ENCODE results near the gene CPEB4.

CPEB4 gene

GRCh38 chr5:173855162-173855994, 32.8 kb upstream of the CPEB4 start:
- DNase-seq (no peak), ATAC-seq (no peak)
- Mint-ChIP-seq H3K27me3 (peaks cover 13% of the 10 kb centered on the region), H3K9me3 (no peaks in the 10 kb centered on the region), H3K4me3 (no peak overlapping the region), H3K4me1 (peaks cover 15% of the 10 kb centered on the region), H3K27ac (no peak overlapping the region), H3K36me3 (ENCODE audit: low read depth) (no peaks in the 10 kb centered on the region)

GRCh38 chr5:173855995-173856656, 32.0 kb upstream of the CPEB4 start:
- Mint-ChIP-seq H3K9me3 (no peaks in the 10 kb centered on the region), H3K27ac (no peak overlapping the region), H3K4me1 (peaks cover 15% of the 10 kb centered on the region), H3K27me3 (peaks cover 10% of the 10 kb centered on the region), H3K4me3 (no peak overlapping the region), H3K36me3 (ENCODE audit: low read depth) (no peaks in the 10 kb centered on the region)
- no peak for DNase-seq
- ATAC-seq: no peak

- Mint-ChIP-seq H3K4me1 (peaks cover 15% of the 10 kb centered on the region), H3K36me3 (ENCODE audit: low read depth) (no peaks in the 10 kb centered on the region), H3K27ac (no peak overlapping the region), H3K27me3 (peaks cover 7% of the 10 kb centered on the region), H3K9me3 (no peaks in the 10 kb centered on the region), H3K4me3 (no peak overlapping the region)
- no peak for ATAC-seq
- no peak for DNase-seq
Observed at GRCh38 chr5:173857234-173857633, 30.9 kb upstream of the CPEB4 start.

- H3K27me3 Mint-ChIP-seq: peaks cover 3% of the 10 kb centered on the region
Observed at GRCh38 chr5:173858021-173858669, 30.0 kb upstream of the CPEB4 start.

GRCh38 chr5:173858670-173859407, 29.3 kb upstream of the CPEB4 start:
- no peak overlapping the region for H3K4me3 Mint-ChIP-seq
- H3K36me3 Mint-ChIP-seq (ENCODE audit: low read depth): no peaks in the 10 kb centered on the region
- DNase-seq (no peak), ATAC-seq (no peak)
- H3K27ac Mint-ChIP-seq: no peak overlapping the region
- H3K9me3 Mint-ChIP-seq: no peaks in the 10 kb centered on the region
- peaks cover 3% of the 10 kb centered on the region for H3K27me3 Mint-ChIP-seq
- H3K4me1 Mint-ChIP-seq: peaks cover 12% of the 10 kb centered on the region

More at GRCh38 chr5:173858021-173858669, 30.0 kb upstream of the CPEB4 start:
- ATAC-seq (no peak), DNase-seq (no peak)
- H3K9me3 Mint-ChIP-seq: no peaks in the 10 kb centered on the region
- no peak overlapping the region for H3K4me3 Mint-ChIP-seq
- H3K4me1 Mint-ChIP-seq: peaks cover 15% of the 10 kb centered on the region
- no peaks in the 10 kb centered on the region for H3K36me3 Mint-ChIP-seq (ENCODE audit: low read depth)
- no peak overlapping the region for H3K27ac Mint-ChIP-seq

GRCh38 chr5:173859408-173860159, 28.6 kb upstream of the CPEB4 start:
- Mint-ChIP-seq H3K27me3 (peaks cover 3% of the 10 kb centered on the region), H3K4me1 (peaks cover 6% of the 10 kb centered on the region), H3K4me3 (no peak overlapping the region), H3K9me3 (no peaks in the 10 kb centered on the region), H3K27ac (no peak overlapping the region), H3K36me3 (ENCODE audit: low read depth) (no peaks in the 10 kb centered on the region)
- no peak for ATAC-seq
- DNase-seq: no peak

- DNase-seq (no peak), ATAC-seq (no peak)
- Mint-ChIP-seq H3K27ac (no peak overlapping the region), H3K9me3 (no peaks in the 10 kb centered on the region), H3K4me3 (no peak overlapping the region), H3K4me1 (no peaks in the 10 kb centered on the region), H3K36me3 (ENCODE audit: low read depth) (no peaks in the 10 kb centered on the region), H3K27me3 (peaks cover 1% of the 10 kb centered on the region)
Observed at GRCh38 chr5:173862047-173862477, 26.1 kb upstream of the CPEB4 start.

GRCh38 chr5:173863359-173863758, 24.8 kb upstream of the CPEB4 start:
- no peak for DNase-seq
- ATAC-seq: no peak
- Mint-ChIP-seq H3K9me3 (no peaks in the 10 kb centered on the region), H3K27me3 (peaks cover 1% of the 10 kb centered on the region), H3K4me3 (no peak overlapping the region), H3K27ac (no peak overlapping the region), H3K4me1 (no peaks in the 10 kb centered on the region), H3K36me3 (ENCODE audit: low read depth) (no peaks in the 10 kb centered on the region)

GRCh38 chr5:173864126-173865050, 23.8 kb upstream of the CPEB4 start:
- Mint-ChIP-seq H3K27ac (no peak overlapping the region), H3K9me3 (no peaks in the 10 kb centered on the region), H3K4me3 (no peak overlapping the region), H3K27me3 (peaks cover 1% of the 10 kb centered on the region), H3K36me3 (ENCODE audit: low read depth) (no peaks in the 10 kb centered on the region), H3K4me1 (no peaks in the 10 kb centered on the region)
- ATAC-seq (no peak), DNase-seq (no peak)

- DNase-seq (no peak), ATAC-seq (no peak)
- no peaks in the 10 kb centered on the region for H3K36me3 Mint-ChIP-seq (ENCODE audit: low read depth)
- no peak overlapping the region for H3K4me3 Mint-ChIP-seq
- no peaks in the 10 kb centered on the region for H3K4me1 Mint-ChIP-seq
- H3K9me3 Mint-ChIP-seq: no peaks in the 10 kb centered on the region
- H3K27ac Mint-ChIP-seq: no peak overlapping the region
- H3K27me3 Mint-ChIP-seq: no peaks in the 10 kb centered on the region
Observed at GRCh38 chr5:173866243-173866857, 21.8 kb upstream of the CPEB4 start.

GRCh38 chr5:173866858-173867679, 21.1 kb upstream of the CPEB4 start:
- Mint-ChIP-seq H3K36me3 (ENCODE audit: low read depth) (no peaks in the 10 kb centered on the region), H3K27ac (no peak overlapping the region), H3K9me3 (no peaks in the 10 kb centered on the region), H3K4me1 (no peaks in the 10 kb centered on the region), H3K27me3 (no peaks in the 10 kb centered on the region), H3K4me3 (no peak overlapping the region)
- ATAC-seq: no peak
- no peak for DNase-seq

Data from activated naive CD8-positive, alpha-beta T cell treated with anti-CD3 and anti-CD28 coated beads, Interleukin-2, amount 50 U/mL, for 24 hours (primary cell).